Tibial nerve (tissue), 4 donors: ENCODE results near the gene CIZ1. TPM values are rescaled to one million over a fixed set of nuclear protein-coding genes. Genes with fewer than 3 reads are reported as not detected.

Source experiments
- DNase-seq, 2 donors: peaks; one replicate each; pipeline ENCODE4 v3.0.0-alpha.2; 2019; ENCODE audit warnings: low spot score in 2 of 2
- H3K27ac ChIP-seq, 4 donors: fragments of 200-600 bp; sonication (generic) in 3 of 4; one replicate each; pipeline ENCODE4 v1.5.1; 2017 to 2019; ENCODE audit warnings: mild to moderate bottlenecking in 1 of 4
- H3K27me3 ChIP-seq, 2 donors: fragments of 200-600 bp; sonication (generic) in 1 of 2; one replicate each; pipeline versions ENCODE4 v1.5.1 to v1.6.0; 2017 to 2019
- H3K36me3 ChIP-seq, 3 donors: fragments of 200-600 bp; sonication (generic); one replicate each; pipeline ENCODE4 v1.5.1; 2018 to 2019
- H3K4me1 ChIP-seq, 4 donors: fragments of 200-600 bp; sonication (generic) in 3 of 4; one replicate each; pipeline ENCODE4 v1.5.1; 2017 to 2019
- H3K4me3 ChIP-seq, 4 donors: fragments of 200-600 bp; sonication (generic) in 3 of 4; one replicate each; pipeline ENCODE4 v1.5.1; 2017 to 2019; ENCODE audit warnings: mild to moderate bottlenecking in 1 of 4, moderate library complexity in 1 of 4
- H3K9me3 ChIP-seq, 4 donors: fragments of 200-600 bp; sonication (generic) in 3 of 4; one replicate each; pipeline ENCODE4 v1.5.1; 2017 to 2019
- CTCF ChIP-seq, 5 experiments: fragments of 200-600 bp in 3 of 5; fragments of 450-650 bp in 2 of 5; sonication (generic) in 3 of 5; IDR thresholded peaks; one replicate each; pipeline ENCODE4 v1.5.1; 2016 to 2019; ENCODE audit warnings: antibody characterized with exemption in 5 of 5, mild to moderate bottlenecking in 3 of 5, moderate library complexity in 2 of 5
- EP300 ChIP-seq, 2 donors: sonication (generic); formaldehyde crosslinking; IDR thresholded peaks; one replicate each; pipeline ENCODE4 v1.6.1; 2017; ENCODE audit warnings: antibody characterized with exemption in 2 of 2, mild to moderate bottlenecking in 1 of 2
- POLR2A ChIP-seq, 2 donors: fragments of 450-650 bp; IDR thresholded peaks; one replicate each; pipeline ENCODE4 v1.6.1; 2017; ENCODE audit warnings: antibody characterized with exemption in 2 of 2, mild to moderate bottlenecking in 2 of 2, moderate library complexity in 2 of 2
- WGBS, 2 donors: methylation state at CpG; one replicate each; pipeline ENCODE4 v1.1.5; 2018; 5-methylcytosine and 5-hydroxymethylcytosine counted together
- total RNA-seq, 4 donors: library from RNA; depleted of rRNA; stranded (reverse); fragments of >200 nt; gene quantifications; one replicate each; pipeline ENCODE4 v1.1.0, GENCODE V29; 2016

The CIZ1 gene
- total RNA-seq, 4 donors from 2014 or later = 59.4 to 99.3 (median 71.4) TPM

DNA sequence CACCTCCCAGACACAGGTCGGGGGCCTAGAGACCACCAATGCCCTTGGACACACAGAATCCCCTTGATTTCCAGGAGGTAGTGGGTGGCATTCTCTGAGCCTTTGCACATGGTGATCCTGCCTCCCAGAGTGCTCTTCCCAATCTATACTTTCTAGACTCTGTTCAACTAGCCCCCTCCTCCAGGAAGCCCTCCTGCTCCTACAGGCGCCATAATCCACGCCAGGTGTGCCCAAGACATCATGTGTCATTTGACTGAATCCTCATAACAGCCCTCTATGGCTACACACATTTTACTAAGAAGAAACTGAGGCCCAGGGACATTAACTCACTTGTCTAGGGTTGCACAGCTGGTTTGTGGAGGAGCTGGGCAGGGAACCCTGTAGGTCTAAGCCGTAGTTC, 24.2 kb downstream of the CIZ1 start:
- Histone ChIP-seq H3K27me3 (no peaks in the 10 kb centered on the region), H3K36me3 (peaks cover 2 to 100% (median 25%) of the 10 kb centered on the region in 3 donors), H3K27ac (no peak overlapping the region), H3K4me3 (no peak overlapping the region), H3K4me1 (peaks cover 0 to 2% (median 0%) of the 10 kb centered on the region in 4 donors), H3K9me3 (no peaks in the 10 kb centered on the region)
- DNase-seq = no peak
- TF ChIP-seq POLR2A (IDR thresholded peaks at IDR 0.05) (no peak), CTCF (IDR thresholded peaks at IDR 0.05) (no peak), EP300 (IDR thresholded peaks at IDR 0.05) (no peak)
- 90 to 98% methylated on average over 3 to 4 of the region's 4 CpGs for WGBS, 2 donors

- WGBS, 2 donors = 93 to 94% methylated on average over 15 to 17 of the region's 18 CpGs
- Histone ChIP-seq H3K36me3 (peaks cover 2 to 93% (median 25%) of the 10 kb centered on the region in 3 donors), H3K4me3 (no peak overlapping the region), H3K27me3 (no peaks in the 10 kb centered on the region), H3K9me3 (no peaks in the 10 kb centered on the region), H3K4me1 (peaks cover 0 to 10% (median 0%) of the 10 kb centered on the region in 4 donors), H3K27ac (no peak overlapping the region)
- TF ChIP-seq POLR2A (IDR thresholded peaks at IDR 0.05) = no peak
- no peak for TF ChIP-seq CTCF (IDR thresholded peaks at IDR 0.05)
- no peak for TF ChIP-seq EP300 (IDR thresholded peaks at IDR 0.05)
- no peak for DNase-seq
Observed at GRCh38 chr9:128166169-128166568, 25.2 kb downstream of the CIZ1 start.

- H3K27me3 ChIP-seq = no peaks in the 10 kb centered on the region
- H3K4me1 ChIP-seq = peaks cover 0 to 23% (median 4%) of the 10 kb centered on the region in 4 donors
- H3K36me3 ChIP-seq = peaks cover 2 to 75% (median 19%) of the 10 kb centered on the region in 3 donors
- no peak for TF ChIP-seq EP300 (IDR thresholded peaks at IDR 0.05)
- H3K4me3 ChIP-seq = no peak overlapping the region
- 63 to 66% methylated on average over 14 of the region's 14 CpGs for WGBS, 2 donors
- no peak for DNase-seq
- no peaks in the 10 kb centered on the region for H3K9me3 ChIP-seq
- H3K27ac ChIP-seq = no peak overlapping the region
Observed at GRCh38 chr9:128164307-128164885, 27.0 kb downstream of the CIZ1 start.

GRCh38 chr9:128163523-128164306, 27.7 kb downstream of the CIZ1 start:
- TF ChIP-seq CTCF (IDR thresholded peaks at IDR 0.05) = no peak
- no peak for TF ChIP-seq POLR2A (IDR thresholded peaks at IDR 0.05)
- no peak for TF ChIP-seq EP300 (IDR thresholded peaks at IDR 0.05)
- Histone ChIP-seq H3K27me3 (no peaks in the 10 kb centered on the region), H3K4me3 (no peak overlapping the region), H3K9me3 (no peaks in the 10 kb centered on the region), H3K4me1 (peaks cover 0 to 28% (median 5%) of the 10 kb centered on the region in 4 donors), H3K36me3 (peaks cover 2 to 69% (median 19%) of the 10 kb centered on the region in 3 donors), H3K27ac (no peak overlapping the region)
- no peak for DNase-seq
- 91 to 92% methylated on average over 8 to 10 of the region's 10 CpGs for WGBS, 2 donors

GRCh38 chr9:128163027-128163515, 28.3 kb downstream of the CIZ1 start:
- WGBS, 2 donors = 89 to 94% methylated on average over 6 of the region's 6 CpGs
- no peak overlapping the region for H3K4me3 ChIP-seq
- no peak overlapping the region for H3K27ac ChIP-seq
- peaks cover 2 to 62% (median 19%) of the 10 kb centered on the region in 3 donors for H3K36me3 ChIP-seq
- TF ChIP-seq EP300 (IDR thresholded peaks at IDR 0.05) (no peak), POLR2A (IDR thresholded peaks at IDR 0.05) (no peak), CTCF (IDR thresholded peaks at IDR 0.05) (no peak)
- H3K4me1 ChIP-seq = peaks cover 0 to 28% (median 5%) of the 10 kb centered on the region in 4 donors
- no peak for DNase-seq
- H3K27me3 ChIP-seq = no peaks in the 10 kb centered on the region
- H3K9me3 ChIP-seq = no peaks in the 10 kb centered on the region
